Measurements from ENCODE around the gene PPP1R8.

Gene PPP1R8

DNA sequence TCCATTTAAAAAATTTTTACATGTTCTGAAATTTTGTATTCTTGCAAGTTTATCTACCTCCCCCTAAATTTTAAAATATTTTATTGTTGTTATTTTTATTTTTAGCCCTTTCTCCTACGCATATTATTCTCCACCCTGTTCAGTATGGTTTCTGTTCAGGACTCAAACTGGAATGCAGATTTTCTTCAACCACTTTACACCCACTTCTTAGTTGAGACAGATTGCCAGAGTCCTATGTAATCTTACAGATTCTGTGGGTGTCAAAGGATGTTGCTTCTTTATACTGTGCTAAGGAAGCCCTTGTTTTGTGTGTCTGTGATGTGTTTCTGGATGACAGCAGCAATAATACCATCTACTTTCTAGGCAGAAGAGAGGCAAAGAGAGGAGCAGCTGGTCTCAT is 20.7 kb upstream of the PPP1R8 start:
- Histone ChIP-seq H4K20me1 (ENCODE audit: insufficient read depth, low read length) (no peaks in the 10 kb centered on the region), H3K9ac (ENCODE audit: low read depth, low read length) (no peak overlapping the region), H3K27me3 (ENCODE audit: insufficient read depth, low read length, poor library complexity) (no peaks in the 10 kb centered on the region), H2AFZ (ENCODE audit: low read depth, low read length) (no peak overlapping the region), H3K9me3 (ENCODE audit: insufficient read depth, low read length, severe bottlenecking) (no peaks in the 10 kb centered on the region), H3K4me3 (ENCODE audit: low read depth in 1 of 2, low read length in 2 of 2) (no peak overlapping the region), H3K36me3 (ENCODE audit: insufficient read depth, low read length) (peaks cover 34% of the 10 kb centered on the region), H3K4me1 (ENCODE audit: insufficient read depth, low read length) (no peaks in the 10 kb centered on the region), H3K79me2 (ENCODE audit: insufficient read depth, low read length) (no peaks in the 10 kb centered on the region), H3K27ac (ENCODE audit: low read length) (no peak overlapping the region), H3K4me2 (ENCODE audit: insufficient read depth, low read length) (no peak overlapping the region)
- DNase-seq (no peak), ATAC-seq (ENCODE audit: insufficient read depth, low read depth) (no peak)
- TF ChIP-seq EZH2 (IDR thresholded peaks at IDR 0.05; ENCODE audit: borderline replicate concordance, low read depth, low read length, severe bottlenecking): no peak
- TF ChIP-seq, protein P1, sequence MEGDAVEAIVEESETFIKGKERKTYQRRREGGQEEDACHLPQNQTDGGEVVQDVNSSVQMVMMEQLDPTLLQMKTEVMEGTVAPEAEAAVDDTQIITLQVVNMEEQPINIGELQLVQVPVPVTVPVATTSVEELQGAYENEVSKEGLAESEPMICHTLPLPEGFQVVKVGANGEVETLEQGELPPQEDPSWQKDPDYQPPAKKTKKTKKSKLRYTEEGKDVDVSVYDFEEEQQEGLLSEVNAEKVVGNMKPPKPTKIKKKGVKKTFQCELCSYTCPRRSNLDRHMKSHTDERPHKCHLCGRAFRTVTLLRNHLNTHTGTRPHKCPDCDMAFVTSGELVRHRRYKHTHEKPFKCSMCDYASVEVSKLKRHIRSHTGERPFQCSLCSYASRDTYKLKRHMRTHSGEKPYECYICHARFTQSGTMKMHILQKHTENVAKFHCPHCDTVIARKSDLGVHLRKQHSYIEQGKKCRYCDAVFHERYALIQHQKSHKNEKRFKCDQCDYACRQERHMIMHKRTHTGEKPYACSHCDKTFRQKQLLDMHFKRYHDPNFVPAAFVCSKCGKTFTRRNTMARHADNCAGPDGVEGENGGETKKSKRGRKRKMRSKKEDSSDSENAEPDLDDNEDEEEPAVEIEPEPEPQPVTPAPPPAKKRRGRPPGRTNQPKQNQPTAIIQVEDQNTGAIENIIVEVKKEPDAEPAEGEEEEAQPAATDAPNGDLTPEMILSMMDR (IDR thresholded peaks at IDR 0.05; ENCODE audit: borderline replicate concordance, extremely low read depth, low read length, poor library complexity, severe bottlenecking): no peak

DNA sequence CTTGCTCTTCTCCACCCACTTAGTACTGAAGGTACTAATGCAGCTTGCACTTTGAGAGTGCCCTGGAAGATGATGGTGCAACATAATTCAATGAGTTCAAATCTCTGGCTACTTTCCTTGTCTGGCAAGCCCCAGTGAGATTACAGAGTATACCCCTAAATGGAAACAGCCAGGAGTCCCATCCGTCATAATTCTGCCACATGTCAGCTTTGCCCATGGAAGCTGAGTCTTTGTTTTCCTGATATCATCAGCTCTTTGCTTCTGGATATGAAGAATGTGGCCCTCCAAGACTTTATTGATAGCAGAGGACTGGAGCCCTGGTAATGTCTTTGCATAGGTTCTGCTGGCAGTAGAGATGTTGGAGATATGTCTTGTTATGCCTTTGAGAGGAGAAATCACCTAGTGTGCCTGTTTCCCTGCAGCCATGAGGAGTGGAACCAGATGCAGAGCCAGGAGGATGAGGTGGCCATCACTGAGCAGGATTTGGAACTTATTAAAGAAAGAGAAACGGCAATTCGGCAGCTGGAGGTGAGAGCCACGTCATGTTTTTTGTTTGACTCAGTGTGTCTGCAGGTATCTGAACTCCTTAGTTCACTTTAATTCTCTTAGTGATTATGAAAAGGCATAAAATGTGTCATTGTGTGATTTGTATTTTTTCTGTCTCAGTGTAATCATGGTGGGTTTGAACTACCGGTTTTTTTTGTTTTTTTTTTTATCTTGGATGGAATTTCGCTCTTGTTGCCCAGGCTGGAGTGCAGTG is 18.7 kb upstream of the PPP1R8 start:
- Histone ChIP-seq H2AFZ (ENCODE audit: low read depth, low read length) (no peak overlapping the region), H3K4me3 (ENCODE audit: low read depth in 1 of 2, low read length in 2 of 2) (no peak overlapping the region), H4K20me1 (ENCODE audit: insufficient read depth, low read length) (no peaks in the 10 kb centered on the region), H3K4me1 (ENCODE audit: insufficient read depth, low read length) (no peaks in the 10 kb centered on the region), H3K27me3 (ENCODE audit: insufficient read depth, low read length, poor library complexity) (no peaks in the 10 kb centered on the region), H3K9me3 (ENCODE audit: insufficient read depth, low read length, severe bottlenecking) (no peaks in the 10 kb centered on the region), H3K4me2 (ENCODE audit: insufficient read depth, low read length) (no peak overlapping the region), H3K9ac (ENCODE audit: low read depth, low read length) (no peak overlapping the region), H3K79me2 (ENCODE audit: insufficient read depth, low read length) (no peaks in the 10 kb centered on the region), H3K27ac (ENCODE audit: low read length) (no peak overlapping the region), H3K36me3 (ENCODE audit: insufficient read depth, low read length) (peaks cover 35% of the 10 kb centered on the region)
- TF ChIP-seq, protein P1 (IDR thresholded peaks at IDR 0.05; ENCODE audit: borderline replicate concordance, extremely low read depth, low read length, poor library complexity, severe bottlenecking): no peak
- no peak for TF ChIP-seq EZH2 (IDR thresholded peaks at IDR 0.05; ENCODE audit: borderline replicate concordance, low read depth, low read length, severe bottlenecking)
- no peak for DNase-seq
- no peak for ATAC-seq (ENCODE audit: insufficient read depth, low read depth)

DNA sequence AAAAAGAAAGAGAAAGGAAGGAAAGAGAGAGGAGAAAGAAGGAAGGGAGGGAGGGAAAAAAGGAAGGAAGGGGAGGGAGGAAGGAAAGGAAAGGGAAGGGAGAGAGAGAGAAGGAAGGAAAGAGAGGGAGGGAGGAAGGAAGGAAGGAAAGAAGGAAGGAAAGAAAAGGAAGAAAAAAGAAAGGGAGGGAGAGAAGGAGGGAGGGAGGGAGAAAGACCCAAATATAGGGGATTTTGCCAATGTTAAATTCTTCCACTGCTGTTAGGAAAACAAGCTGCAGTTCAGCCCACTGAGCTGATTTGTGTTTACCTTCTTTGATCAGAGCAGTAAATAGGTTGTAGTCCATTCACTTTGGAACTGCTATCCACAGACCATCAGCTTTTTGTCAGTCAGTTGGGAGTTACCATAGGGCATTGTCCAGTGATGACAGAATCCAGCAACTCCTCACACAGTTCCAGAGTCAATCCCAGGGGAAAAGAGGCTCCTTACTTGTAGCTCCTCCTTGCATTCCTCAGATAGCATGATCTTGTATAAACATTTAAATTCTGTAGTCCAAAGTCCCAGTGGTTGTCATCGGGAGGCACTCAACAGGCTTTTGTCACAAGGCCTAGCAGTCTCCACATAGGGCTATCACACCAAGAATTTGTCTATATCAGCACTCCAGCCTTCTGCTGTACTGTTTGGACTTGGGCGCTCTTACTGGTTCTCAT is 13.5 kb upstream of the PPP1R8 start:
- H3K4me3 ChIP-seq (ENCODE audit: low read depth in 1 of 2, low read length in 2 of 2): no peak overlapping the region
- ATAC-seq (ENCODE audit: insufficient read depth, low read depth) (no peak), DNase-seq (no peak)
- no peaks in the 10 kb centered on the region for H4K20me1 ChIP-seq (ENCODE audit: insufficient read depth, low read length)
- no peaks in the 10 kb centered on the region for H3K9me3 ChIP-seq (ENCODE audit: insufficient read depth, low read length, severe bottlenecking)
- peaks cover 67% of the 10 kb centered on the region for H3K36me3 ChIP-seq (ENCODE audit: insufficient read depth, low read length)
- no peaks in the 10 kb centered on the region for H3K27me3 ChIP-seq (ENCODE audit: insufficient read depth, low read length, poor library complexity)
- no peak overlapping the region for H2AFZ ChIP-seq (ENCODE audit: low read depth, low read length)
- H3K79me2 ChIP-seq (ENCODE audit: insufficient read depth, low read length): no peaks in the 10 kb centered on the region
- H3K4me2 ChIP-seq (ENCODE audit: insufficient read depth, low read length): no peak overlapping the region
- no peak overlapping the region for H3K27ac ChIP-seq (ENCODE audit: low read length)
- no peak for TF ChIP-seq EZH2 (IDR thresholded peaks at IDR 0.05; ENCODE audit: borderline replicate concordance, low read depth, low read length, severe bottlenecking)
- TF ChIP-seq, protein P1 (IDR thresholded peaks at IDR 0.05; ENCODE audit: borderline replicate concordance, extremely low read depth, low read length, poor library complexity, severe bottlenecking): no peak
- H3K9ac ChIP-seq (ENCODE audit: low read depth, low read length): no peak overlapping the region
- no peaks in the 10 kb centered on the region for H3K4me1 ChIP-seq (ENCODE audit: insufficient read depth, low read length)
